HEK293T (cell line): Measurements from ENCODE around the gene SEMA4D.

Source experiments
- CTCF ChIA-PET: fragments of 350-600 bp; formaldehyde crosslinking; extraction: SDS; loops from one replicate; lab custom pipeline; 2021; ENCODE audit warnings: antibody characterized with exemption, inconsistent platforms; lab: Yijun Ruan, JAX
- POLR2A ChIA-PET: fragments of 350-600 bp; formaldehyde crosslinking; extraction: SDS; loops from one replicate; lab custom pipeline; 2020; ENCODE audit warnings: antibody characterized with exemption, inconsistent platforms; lab: Yijun Ruan, JAX
- DNase-seq: peaks from one replicate; pipeline ENCODE4 v3.0.0; 2012; ENCODE audit warnings: mixed read lengths; ENCODE audit errors: extremely low spot score
- ARNT ChIP-seq: fragments of 450-650 bp; IDR thresholded peaks from 2 replicates; pipeline ENCODE4 v1.6.1; 2017; ENCODE audit warnings: mild to moderate bottlenecking
- BHLHE40 ChIP-seq: fragments of 450-650 bp; IDR thresholded peaks from 2 replicates; pipeline ENCODE4 v1.6.1; 2016; ENCODE audit warnings: mild to moderate bottlenecking, moderate library complexity, borderline replicate concordance
- CTBP1 ChIP-seq: fragments of 450-650 bp; IDR thresholded peaks from 2 replicates; pipeline ENCODE4 v1.6.1; 2016; ENCODE audit warnings: borderline replicate concordance
- ELF4 ChIP-seq: fragments of 450-650 bp; IDR thresholded peaks from 2 replicates; pipeline ENCODE4 v1.6.1; 2017; ENCODE audit warnings: antibody characterized with exemption
- FOXA1 ChIP-seq: fragments of 450-650 bp; IDR thresholded peaks from 2 replicates; pipeline ENCODE4 v1.6.1; 2016; ENCODE audit warnings: mild to moderate bottlenecking
- FOXK2 ChIP-seq: fragments of 450-650 bp; IDR thresholded peaks from 2 replicates; pipeline ENCODE4 v1.6.1; 2016; ENCODE audit warnings: mild to moderate bottlenecking
- FOXM1 ChIP-seq: fragments of 450-650 bp; IDR thresholded peaks from 2 replicates; pipeline ENCODE4 v1.6.1; 2017; ENCODE audit warnings: mild to moderate bottlenecking, borderline replicate concordance
- HDGF ChIP-seq: fragments of 450-650 bp; IDR thresholded peaks from 2 replicates; pipeline ENCODE4 v1.6.1; 2017; ENCODE audit warnings: antibody characterized with exemption, borderline replicate concordance
- L3MBTL2 ChIP-seq: fragments of 450-650 bp; conservative IDR thresholded peaks from 2 replicates; pipeline ENCODE4 v1.6.1; 2016; ENCODE audit warnings: mild to moderate bottlenecking
- LEF1 ChIP-seq: fragments of 450-650 bp; IDR thresholded peaks from 2 replicates; pipeline ENCODE4 v1.6.1; 2017; ENCODE audit warnings: mild to moderate bottlenecking, borderline replicate concordance
- NFRKB ChIP-seq: fragments of 450-650 bp; IDR thresholded peaks from 2 replicates; pipeline ENCODE4 v1.6.1; 2016; ENCODE audit warnings: mild to moderate bottlenecking, moderate library complexity
- PKNOX1 ChIP-seq: fragments of 450-650 bp; IDR thresholded peaks from 2 replicates; pipeline ENCODE4 v1.6.1; 2016
- SP1 ChIP-seq: fragments of 450-650 bp; IDR thresholded peaks from 2 replicates; pipeline ENCODE4 v1.6.1; 2017
- SUZ12 ChIP-seq: fragments of 450-650 bp; IDR thresholded peaks from 2 replicates; pipeline ENCODE4 v1.6.1; 2016; ENCODE audit warnings: mild to moderate bottlenecking
- TARDBP ChIP-seq: fragments of 450-650 bp; IDR thresholded peaks from 2 replicates; pipeline ENCODE4 v1.6.1; 2016
- ZNF384 ChIP-seq: fragments of 450-650 bp; IDR thresholded peaks from 2 replicates; pipeline ENCODE4 v1.6.1; 2016

SEMA4D gene

GRCh38 chr9:89395931-89396710, 101.8 kb downstream of the SEMA4D start:
- POLR2A ChIA-PET: interaction anchor here (0.6 kb wide), 1 partner anchor 32 kb away, joined by 3 read pairs; no protein-coding TSS in a partner anchor
- CTCF ChIA-PET: no interaction called here
- no peak for TF ChIP-seq BHLHE40
- TF ChIP-seq NFRKB: no peak
- no peak for TF ChIP-seq FOXA1
- no peak for TF ChIP-seq PKNOX1
- TF ChIP-seq ZNF384: no peak
- no peak for TF ChIP-seq TARDBP
- no peak for DNase-seq

GRCh38 chr9:89394412-89394811, 103.5 kb downstream of the SEMA4D start:
- POLR2A ChIA-PET: no interaction called here
- no peak for TF ChIP-seq SP1
- TF ChIP-seq ARNT: no peak
- TF ChIP-seq BHLHE40: no peak
- no peak for TF ChIP-seq NFRKB
- TF ChIP-seq SUZ12: no peak
- CTCF ChIA-PET: no interaction called here
- no peak for DNase-seq

DNA sequence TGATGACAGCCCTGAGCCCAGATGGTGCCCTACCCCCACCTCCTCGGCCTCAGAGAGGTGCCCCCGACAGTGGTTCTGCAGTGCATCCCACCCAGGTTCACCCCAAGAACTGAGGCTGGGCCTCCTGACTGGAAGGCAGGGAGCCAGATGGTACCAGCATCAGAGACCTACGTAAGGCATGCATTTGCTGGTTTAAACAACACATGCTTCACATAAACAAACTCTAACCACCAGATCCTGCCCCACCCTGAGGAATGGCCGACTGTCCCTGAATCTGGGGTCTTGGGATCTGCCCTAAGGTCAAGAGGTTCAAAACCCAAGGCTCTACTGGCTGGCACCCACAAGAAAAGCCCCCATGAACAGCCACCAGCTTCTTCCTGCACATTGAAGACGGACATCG, 106.3 kb downstream of the SEMA4D start:
- no peak for DNase-seq
- ChIA-PET CTCF (no interaction called here), POLR2A (no interaction called here)
- TF ChIP-seq ZNF384 (no peak), FOXM1 (no peak), ELF4 (no peak), FOXK2 (no peak), SP1 (no peak)

DNA sequence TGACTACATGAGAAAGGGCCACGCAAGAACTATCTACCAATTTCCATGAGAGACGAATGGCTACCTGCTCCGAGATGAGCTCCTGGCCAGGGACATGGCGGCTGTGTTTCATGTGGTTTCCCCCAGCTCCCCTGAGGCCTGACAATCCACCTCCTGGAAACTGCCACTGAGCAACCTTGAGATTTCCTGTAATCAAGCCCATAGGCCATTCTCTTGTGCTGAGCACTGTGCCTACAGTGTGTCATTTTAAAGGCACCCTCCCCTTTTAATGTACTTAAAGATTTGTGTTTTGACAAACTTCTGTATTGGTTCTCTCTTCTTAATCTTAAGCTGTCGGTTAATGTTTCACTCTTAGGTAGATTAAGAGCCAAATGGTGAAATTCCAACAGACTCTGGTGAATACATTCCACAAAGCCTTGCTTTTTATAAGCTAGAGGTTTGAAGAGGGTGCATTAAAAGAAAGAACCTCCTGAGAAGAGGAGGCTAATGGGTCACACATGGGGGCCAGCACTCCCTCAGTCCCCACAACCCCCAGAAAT, 107.3 kb downstream of the SEMA4D start:
- ChIA-PET POLR2A (no interaction called here), CTCF (no interaction called here)
- no peak for TF ChIP-seq BHLHE40
- no peak for TF ChIP-seq FOXA1
- TF ChIP-seq FOXK2: no peak
- no peak for TF ChIP-seq NFRKB
- no peak for TF ChIP-seq TARDBP
- no peak for DNase-seq

DNA sequence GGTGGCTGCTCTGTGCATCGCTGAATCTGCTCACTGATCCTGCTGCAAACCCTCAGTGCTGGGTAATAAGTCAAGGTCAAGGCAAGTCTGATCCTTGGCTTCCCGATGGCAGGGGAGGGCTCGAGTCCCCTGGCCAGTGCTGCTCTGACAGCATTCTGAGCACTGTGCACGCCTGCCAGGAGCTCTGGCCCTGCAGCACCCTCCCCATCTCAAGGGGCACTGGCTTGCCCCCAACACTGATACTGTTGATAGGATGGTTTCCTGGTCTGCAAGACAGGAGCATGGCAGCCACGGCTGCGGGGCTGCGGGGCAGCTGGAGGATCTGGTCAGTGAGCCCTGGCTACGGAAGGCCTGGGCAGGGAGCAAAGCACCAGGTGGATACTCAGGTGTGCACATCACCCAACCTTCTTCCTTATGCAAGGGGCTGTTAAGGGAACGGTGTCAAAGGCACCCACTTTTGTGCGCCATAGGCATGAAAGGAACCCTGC, 107.8 kb downstream of the SEMA4D start:
- no peak for DNase-seq
- TF ChIP-seq ELF4: no peak
- TF ChIP-seq L3MBTL2: no peak
- TF ChIP-seq FOXM1: no peak
- no peak for TF ChIP-seq HDGF
- no peak for TF ChIP-seq LEF1
- no peak for TF ChIP-seq NFRKB
- no peak for TF ChIP-seq BHLHE40
- no peak for TF ChIP-seq SP1
- TF ChIP-seq ARNT: no peak
- no peak for TF ChIP-seq ZNF384
- no peak for TF ChIP-seq SUZ12
- TF ChIP-seq TARDBP: no peak
- TF ChIP-seq CTBP1: no peak
- no peak for TF ChIP-seq FOXK2
- TF ChIP-seq PKNOX1: no peak
- TF ChIP-seq FOXA1: no peak
- POLR2A ChIA-PET: no interaction called here
- CTCF ChIA-PET: no interaction called here

DNA sequence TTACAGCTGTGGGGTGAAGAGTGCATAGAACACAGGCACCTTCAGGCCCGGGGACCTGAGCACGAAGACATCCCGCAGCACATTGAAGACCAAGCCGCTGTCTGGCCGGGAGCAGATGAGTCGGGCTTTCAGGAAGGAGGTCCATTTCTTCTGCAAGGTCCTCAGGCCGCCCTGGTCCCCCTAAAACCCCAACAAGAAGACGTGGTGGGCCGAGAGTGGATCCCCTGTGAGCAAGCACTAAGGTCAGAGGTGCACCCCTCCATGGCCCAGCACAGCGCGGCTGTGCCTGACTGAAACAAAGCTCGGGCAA, 109.1 kb downstream of the SEMA4D start:
- ChIA-PET CTCF (interaction anchor here (0.7 kb wide), 1 partner anchor 168 kb away, joined by 3 read pairs; no protein-coding TSS in a partner anchor), POLR2A (no interaction called here)
- no peak for DNase-seq
- TF ChIP-seq TARDBP: no peak
- TF ChIP-seq ZNF384: no peak
- no peak for TF ChIP-seq LEF1
- no peak for TF ChIP-seq HDGF
- TF ChIP-seq ELF4: no peak
- no peak for TF ChIP-seq PKNOX1
- no peak for TF ChIP-seq FOXK2
- no peak for TF ChIP-seq FOXM1
- no peak for TF ChIP-seq FOXA1
- TF ChIP-seq ARNT: no peak
- TF ChIP-seq BHLHE40: no peak
- TF ChIP-seq L3MBTL2: no peak
- no peak for TF ChIP-seq SP1
- no peak for TF ChIP-seq CTBP1
